Type B pancreatic cell (in vitro differentiated cells): ENCODE results near the gene BCAT1. TPM values are rescaled to one million over a fixed set of nuclear protein-coding genes. Genes with fewer than 3 reads are reported as not detected.
"Not testable (repeated sequence)": the region's sequence is repeated elsewhere in the genome, so short reads cannot be mapped to it uniquely, and the experiment has no call there.

ENCODE experiments used
- DNase-seq: peaks from one replicate; pipeline ENCODE4 v3.0.0; 2021; ENCODE audit warnings: mixed read lengths; ENCODE audit not compliant: unreplicated experiment; ENCODE audit errors: extremely low spot score
- H3K27ac Mint-ChIP-seq: 2 replicates; pipeline ENCODE4 v1.8.0; 2021; ENCODE audit warnings: mild to moderate bottlenecking, mixed read lengths
- H3K27me3 Mint-ChIP-seq: 2 replicates; pipeline ENCODE4 v1.8.0; 2021; ENCODE audit warnings: mixed read lengths
- H3K36me3 Mint-ChIP-seq: 2 replicates; pipeline ENCODE4 v1.8.0; 2021; ENCODE audit warnings: mixed read lengths
- H3K4me1 Mint-ChIP-seq: one replicate; pipeline ENCODE4 v1.8.0; 2021; ENCODE audit warnings: mixed read lengths; ENCODE audit not compliant: unreplicated experiment
- H3K4me3 Mint-ChIP-seq: 2 replicates; pipeline ENCODE4 v1.8.0; 2021; ENCODE audit warnings: mild to moderate bottlenecking, mixed read lengths
- H3K9me3 Mint-ChIP-seq: 2 replicates; pipeline ENCODE4 v1.8.0; 2021; ENCODE audit warnings: mixed read lengths
- total RNA-seq: library from RNA; stranded (reverse); gene quantifications from 2 replicates; pipeline ENCODE4 v1.2.1, GENCODE V29; 2021; ENCODE audit warnings: low replicate concordance
- TF ChIP-seq, protein P1 (sequence below): fragments of 200-600 bp; sonication (generic); conservative IDR thresholded peaks from 2 replicates; pipeline ENCODE4 v1.5.0; 2021; ENCODE audit warnings: antibody characterized with exemption, mild to moderate bottlenecking

The BCAT1 gene
- total RNA-seq, 1 donor from 2014 or later = 153 TPM

DNA sequence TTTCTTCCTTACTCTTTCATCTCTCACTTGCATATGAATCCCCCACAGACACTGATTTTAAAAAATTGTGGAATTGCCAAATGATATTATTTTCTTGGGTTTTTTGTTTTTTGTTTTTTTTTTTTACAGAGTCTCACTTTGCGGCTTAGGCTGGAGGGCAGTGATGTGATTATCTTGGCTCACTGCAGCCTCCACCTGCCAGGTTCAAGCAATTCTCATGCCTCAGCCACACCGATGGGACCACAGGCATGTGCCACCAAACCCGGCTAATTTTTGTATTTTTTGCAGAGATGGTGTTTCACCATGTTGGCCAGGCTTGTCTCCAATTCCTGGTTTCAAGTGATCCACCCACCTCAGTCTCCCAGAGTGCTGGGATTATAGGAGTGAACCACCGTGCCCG lies 68.2 kb downstream of the BCAT1 start:
- Mint-ChIP-seq H3K27ac (no peak overlapping the region), H3K27me3 (no peaks in the 10 kb centered on the region), H3K4me1 (peaks cover 4% of the 10 kb centered on the region), H3K9me3 (peaks cover 6% of the 10 kb centered on the region), H3K4me3 (no peak overlapping the region), H3K36me3 (peaks cover 52% of the 10 kb centered on the region)
- no peak for DNase-seq
- TF ChIP-seq, protein P1, sequence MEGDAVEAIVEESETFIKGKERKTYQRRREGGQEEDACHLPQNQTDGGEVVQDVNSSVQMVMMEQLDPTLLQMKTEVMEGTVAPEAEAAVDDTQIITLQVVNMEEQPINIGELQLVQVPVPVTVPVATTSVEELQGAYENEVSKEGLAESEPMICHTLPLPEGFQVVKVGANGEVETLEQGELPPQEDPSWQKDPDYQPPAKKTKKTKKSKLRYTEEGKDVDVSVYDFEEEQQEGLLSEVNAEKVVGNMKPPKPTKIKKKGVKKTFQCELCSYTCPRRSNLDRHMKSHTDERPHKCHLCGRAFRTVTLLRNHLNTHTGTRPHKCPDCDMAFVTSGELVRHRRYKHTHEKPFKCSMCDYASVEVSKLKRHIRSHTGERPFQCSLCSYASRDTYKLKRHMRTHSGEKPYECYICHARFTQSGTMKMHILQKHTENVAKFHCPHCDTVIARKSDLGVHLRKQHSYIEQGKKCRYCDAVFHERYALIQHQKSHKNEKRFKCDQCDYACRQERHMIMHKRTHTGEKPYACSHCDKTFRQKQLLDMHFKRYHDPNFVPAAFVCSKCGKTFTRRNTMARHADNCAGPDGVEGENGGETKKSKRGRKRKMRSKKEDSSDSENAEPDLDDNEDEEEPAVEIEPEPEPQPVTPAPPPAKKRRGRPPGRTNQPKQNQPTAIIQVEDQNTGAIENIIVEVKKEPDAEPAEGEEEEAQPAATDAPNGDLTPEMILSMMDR = no peak

DNA sequence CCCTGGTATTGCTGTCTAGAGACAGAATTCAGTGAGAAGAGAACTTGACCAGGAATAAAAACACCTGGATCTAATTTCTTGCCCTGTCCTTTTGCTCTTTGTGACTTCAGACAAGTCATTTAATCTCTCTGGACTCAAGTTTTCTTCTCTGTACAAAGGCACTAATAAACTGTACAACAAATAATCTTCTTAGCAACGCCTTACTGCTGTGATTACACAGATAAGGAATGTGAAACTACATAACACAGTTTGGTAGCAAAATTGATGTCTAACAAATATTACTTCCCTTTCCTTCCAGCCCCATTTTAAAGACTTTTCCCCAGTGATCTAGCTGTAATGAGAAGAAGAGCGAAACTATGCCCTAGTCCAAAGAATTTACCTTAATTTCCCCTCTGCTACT lies 69.3 kb downstream of the BCAT1 start:
- H3K4me3 Mint-ChIP-seq = peak overlapping the region; percentile 3
- peaks cover 59% of the 10 kb centered on the region for H3K36me3 Mint-ChIP-seq
- TF ChIP-seq, protein P1 = no peak
- peaks cover 4% of the 10 kb centered on the region for H3K4me1 Mint-ChIP-seq
- peak overlapping the region; percentile 49 for H3K27ac Mint-ChIP-seq
- no peak for DNase-seq
- no peaks in the 10 kb centered on the region for H3K27me3 Mint-ChIP-seq
- peaks cover 6% of the 10 kb centered on the region for H3K9me3 Mint-ChIP-seq

DNA sequence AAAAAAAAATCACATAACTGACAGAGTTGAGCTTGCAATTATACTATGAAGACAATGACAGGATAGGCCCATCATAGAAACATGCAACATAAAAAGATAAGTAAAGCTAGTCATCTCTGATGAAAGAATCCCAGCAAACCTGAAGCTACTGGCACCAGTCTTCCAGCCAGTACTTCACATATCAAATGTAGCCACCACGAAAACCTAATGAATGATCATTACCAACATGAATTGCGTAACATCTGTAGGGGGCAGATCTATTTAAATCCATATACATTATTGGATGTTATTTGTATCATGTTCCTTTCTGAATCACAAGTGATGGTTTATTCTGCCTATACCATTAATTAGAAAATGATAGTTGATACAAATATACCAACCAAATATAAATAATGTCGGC lies 73.9 kb downstream of the BCAT1 start:
- TF ChIP-seq, protein P1 = no peak
- no peak overlapping the region for H3K4me3 Mint-ChIP-seq
- H3K4me1 Mint-ChIP-seq = peaks cover 4% of the 10 kb centered on the region
- H3K9me3 Mint-ChIP-seq = no peaks in the 10 kb centered on the region
- no peak for DNase-seq
- H3K36me3 Mint-ChIP-seq = peaks cover 59% of the 10 kb centered on the region
- H3K27me3 Mint-ChIP-seq = no peaks in the 10 kb centered on the region
- H3K27ac Mint-ChIP-seq = no peak overlapping the region

DNA sequence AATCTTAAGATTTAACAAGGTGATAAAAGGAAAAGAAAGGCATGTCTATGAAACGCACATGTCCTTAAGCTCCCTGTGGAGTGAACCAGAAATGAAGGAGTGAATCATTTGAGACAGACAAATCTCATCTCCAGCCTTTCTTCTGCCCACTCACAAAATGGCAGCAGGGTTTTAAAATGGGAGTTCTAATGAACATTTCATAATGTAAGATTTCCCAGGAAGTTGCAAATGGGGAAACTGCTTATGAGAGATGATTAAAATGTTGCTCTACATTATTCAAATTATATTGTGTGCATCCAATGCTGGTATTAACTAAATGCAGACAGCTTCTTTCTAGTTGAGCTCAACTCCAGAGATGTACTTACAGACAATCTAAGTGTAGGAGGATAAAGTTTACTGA lies 76.7 kb downstream of the BCAT1 start:
- H3K27ac Mint-ChIP-seq = no peak overlapping the region
- no peaks in the 10 kb centered on the region for H3K27me3 Mint-ChIP-seq
- no peak for DNase-seq
- no peaks in the 10 kb centered on the region for H3K4me1 Mint-ChIP-seq
- H3K4me3 Mint-ChIP-seq = no peak overlapping the region
- H3K9me3 Mint-ChIP-seq = no peaks in the 10 kb centered on the region
- TF ChIP-seq, protein P1 = no peak
- H3K36me3 Mint-ChIP-seq = peaks cover 61% of the 10 kb centered on the region

DNA sequence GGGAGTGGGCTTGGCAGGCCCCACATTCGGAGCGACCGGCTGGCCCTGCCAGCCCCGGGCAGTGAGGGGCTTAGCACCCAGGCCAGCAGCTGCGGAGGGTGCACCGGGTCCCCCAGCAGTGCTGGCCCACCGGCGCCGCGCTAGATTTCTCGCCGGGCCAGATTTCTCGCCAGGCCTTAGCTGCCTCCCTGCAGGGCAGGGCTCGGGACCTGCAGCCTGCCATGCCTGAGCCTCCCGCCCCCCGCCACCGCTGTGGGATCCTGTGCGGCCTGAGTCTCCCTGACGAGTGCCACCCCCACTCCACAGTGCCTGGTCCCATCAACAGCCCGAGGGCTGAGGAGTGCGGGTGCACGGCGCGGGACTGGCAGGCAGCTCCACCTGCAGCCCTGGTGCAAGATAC lies 82.8 kb downstream of the BCAT1 start:
- H3K27ac Mint-ChIP-seq, H3K4me3 Mint-ChIP-seq, H3K4me1 Mint-ChIP-seq, H3K27me3 Mint-ChIP-seq, DNase-seq: not testable (repeated sequence)
- peaks cover 17% of the 10 kb centered on the region for H3K9me3 Mint-ChIP-seq
- H3K36me3 Mint-ChIP-seq = peaks cover 77% of the 10 kb centered on the region

DNA sequence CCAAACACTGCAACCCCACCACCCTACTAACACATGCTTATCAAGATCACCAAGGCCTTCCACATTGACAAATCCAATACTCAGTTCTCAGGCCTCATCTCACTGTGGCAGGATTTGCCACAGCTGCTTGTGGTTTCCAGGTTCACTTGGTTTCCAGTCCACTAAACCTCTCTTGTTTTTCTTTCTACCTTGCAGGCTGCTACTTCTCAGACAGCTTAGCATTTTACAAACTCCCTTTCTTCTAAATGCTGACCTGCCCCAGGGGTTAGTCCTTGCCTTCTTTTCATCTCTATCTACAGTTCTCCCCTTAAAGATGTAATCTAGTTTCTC lies 84.1 kb downstream of the BCAT1 start:
- peak overlapping the region; percentile 38 for H3K4me3 Mint-ChIP-seq
- H3K36me3 Mint-ChIP-seq = peaks cover 83% of the 10 kb centered on the region
- H3K27me3 Mint-ChIP-seq = no peaks in the 10 kb centered on the region
- H3K9me3 Mint-ChIP-seq = peaks cover 17% of the 10 kb centered on the region
- TF ChIP-seq, protein P1 = no peak
- DNase-seq = no peak
- H3K27ac Mint-ChIP-seq = peak overlapping the region; percentile 42
- no peaks in the 10 kb centered on the region for H3K4me1 Mint-ChIP-seq
